IMR-90 (cell line): ENCODE results near the gene ST6GALNAC5. TPM values are rescaled to one million over a fixed set of nuclear protein-coding genes. Genes with fewer than 3 reads are reported as not detected.

Source experiments
- ATAC-seq: fragments of 200-7000 bp; cut with Tn5 transposase; 2 replicates; pipeline ENCODE4 v1.9.1; 2020; ENCODE audit warnings: low read depth, mild to moderate bottlenecking, moderate library complexity
- BruUV-seq: library from RNA; stranded (reverse); fragments of 400-500 nt; replicated peaks from 2 replicates; lab custom pipeline; 2021; lab: Mats Ljungman, UMichigan
- CTCF ChIA-PET: fragments of 300-600 bp; formaldehyde crosslinking; extraction: SDS; loops from one replicate; lab custom pipeline; 2021; ENCODE audit warnings: antibody characterized with exemption; lab: Yijun Ruan, JAX
- POLR2A ChIA-PET: fragments of 300-600 bp; sonication (Branson Sonifier 250); formaldehyde crosslinking; loops from one replicate; lab custom pipeline; 2022; ENCODE audit warnings: antibody characterized with exemption; ENCODE audit not compliant: unreplicated experiment; lab: Charles Lee
- DNase-seq: peaks from one replicate; pipeline ENCODE4 v3.0.0; 2013
- H2AFZ ChIP-seq: replicated peaks from 2 replicates; pipeline ENCODE3; 2013; ENCODE audit warnings: low read length, mild to moderate bottlenecking; ENCODE audit not compliant: poor library complexity
- H2AK5ac ChIP-seq: 2 replicates; pipeline ENCODE4 v1.6.1; 2013; ENCODE audit warnings: low read depth, low read length, inconsistent platforms
- H2AK9ac ChIP-seq: replicated peaks from 2 replicates; pipeline ENCODE3; 2013; ENCODE audit warnings: mild to moderate bottlenecking, low read depth, low read length, moderate library complexity; ENCODE audit not compliant: poor library complexity
- H2BK120ac ChIP-seq: 2 replicates; pipeline ENCODE4 v1.6.1; 2013; ENCODE audit warnings: low read depth, low read length, inconsistent platforms
- H2BK15ac ChIP-seq: 3 replicates; pipeline ENCODE4 v1.6.1; 2013; ENCODE audit warnings: low read depth, low read length, inconsistent platforms
- H2BK20ac ChIP-seq: 2 replicates; pipeline ENCODE4 v1.6.1; 2013; ENCODE audit warnings: low read depth, mild to moderate bottlenecking, inconsistent platforms, low read length, moderate library complexity
- H2BK5ac ChIP-seq: 2 replicates; pipeline ENCODE4 v1.6.1; 2013; ENCODE audit warnings: mild to moderate bottlenecking, low read depth, low read length, inconsistent platforms; ENCODE audit not compliant: poor library complexity, severe bottlenecking
- H3K14ac ChIP-seq: replicated peaks from 2 replicates; pipeline ENCODE4 v1.6.1; 2013; ENCODE audit warnings: low read depth, low read length, inconsistent platforms
- H3K18ac ChIP-seq: 2 replicates; pipeline ENCODE4 v1.6.1; 2013; ENCODE audit warnings: low read depth, low read length, control low read depth
- H3K23ac ChIP-seq: 2 replicates; pipeline ENCODE4 v1.6.1; 2013; ENCODE audit warnings: low read depth, low read length, inconsistent platforms
- H3K27ac ChIP-seq: 2 replicates; pipeline ENCODE4 v1.5.1; 2013; ENCODE audit warnings: mild to moderate bottlenecking, control low read depth, low read length; ENCODE audit not compliant: insufficient read depth
- H3K27me3 ChIP-seq: 2 replicates; pipeline ENCODE4 v1.6.1; 2013; ENCODE audit warnings: low read length; ENCODE audit not compliant: control insufficient read depth, insufficient read depth
- H3K36me3 ChIP-seq: 2 replicates; pipeline ENCODE4 v1.6.1; 2013; ENCODE audit warnings: low read length, mixed read lengths; ENCODE audit not compliant: control insufficient read depth, insufficient read depth
- H3K4ac ChIP-seq: 2 replicates; pipeline ENCODE4 v1.6.1; 2013; ENCODE audit warnings: low read depth, low read length, inconsistent platforms
- H3K4me1 ChIP-seq: 2 replicates; pipeline ENCODE4 v1.6.1; 2013; ENCODE audit warnings: low read length, mixed read lengths; ENCODE audit not compliant: control insufficient read depth, insufficient read depth
- H3K4me2 ChIP-seq: 2 replicates; pipeline ENCODE4 v1.6.1; 2013; ENCODE audit warnings: low read depth, mild to moderate bottlenecking, control low read depth, low read length, moderate library complexity
- H3K4me3 ChIP-seq: 2 replicates; pipeline ENCODE4 v1.5.1; 2013; ENCODE audit warnings: low read depth, mild to moderate bottlenecking, control low read depth, low read length, moderate library complexity; ENCODE audit not compliant: insufficient read depth
- H3K56ac ChIP-seq: 2 replicates; pipeline ENCODE4 v1.6.1; 2013; ENCODE audit warnings: low read length, inconsistent platforms; ENCODE audit not compliant: insufficient read depth; ENCODE audit errors: extremely low read depth
- H3K79me1 ChIP-seq, 2 experiments: 2 replicates each; pipeline ENCODE4 v1.6.1; 2013; ENCODE audit warnings: low read length in 2 of 2, inconsistent platforms in 1 of 2, low read depth in 1 of 2
- H3K9ac ChIP-seq: 2 replicates; pipeline ENCODE4 v1.6.1; 2013; ENCODE audit warnings: low read depth, low read length, control low read depth
- H3K9me1 ChIP-seq: 2 replicates; pipeline ENCODE4 v1.6.1; 2013; ENCODE audit warnings: low read length, inconsistent platforms; ENCODE audit not compliant: insufficient read depth
- H3K9me3 ChIP-seq: 2 replicates; pipeline ENCODE4 v1.6.1; 2013; ENCODE audit warnings: low read length; ENCODE audit not compliant: control insufficient read depth, insufficient read depth
- H4K20me1 ChIP-seq: 2 replicates; pipeline ENCODE4 v1.6.1; 2013; ENCODE audit warnings: low read length, inconsistent platforms; ENCODE audit not compliant: insufficient read depth
- H4K5ac ChIP-seq: 2 replicates; pipeline ENCODE4 v1.6.1; 2013; ENCODE audit warnings: mild to moderate bottlenecking, low read depth, low read length, control low read depth
- H4K8ac ChIP-seq, 2 experiments: 2 replicates each; pipeline ENCODE4 v1.6.1; 2013; ENCODE audit warnings: low read depth in 2 of 2, low read length in 2 of 2, control low read depth in 1 of 2, inconsistent platforms in 1 of 2
- H4K91ac ChIP-seq: 2 replicates; pipeline ENCODE4 v1.6.1; 2013; ENCODE audit warnings: low read depth, low read length, inconsistent platforms; ENCODE audit not compliant: insufficient read depth
- CHD1 ChIP-seq: IDR thresholded peaks from 2 replicates; pipeline ENCODE4 v1.6.1; 2012; ENCODE audit warnings: low read depth, low read length, improper control_type of control experiment
- MAFK ChIP-seq: IDR thresholded peaks from 2 replicates; pipeline ENCODE4 v1.6.1; 2012; ENCODE audit warnings: low read depth, low read length, improper control_type of control experiment
- NFE2L2 ChIP-seq: fragments of 150-350 bp; IDR thresholded peaks from 2 replicates; pipeline ENCODE4 v1.6.1; 2016; ENCODE audit warnings: low read depth, mild to moderate bottlenecking, low read length
- RCOR1 ChIP-seq: IDR thresholded peaks from 2 replicates; pipeline ENCODE4 v1.6.1; 2012; ENCODE audit warnings: mild to moderate bottlenecking, low read length, improper control_type of control experiment; ENCODE audit not compliant: insufficient replicate concordance
- RFX5 ChIP-seq: IDR thresholded peaks from 2 replicates; pipeline ENCODE4 v1.8.0; 2012; ENCODE audit warnings: low read depth, mild to moderate bottlenecking, low read length, moderate library complexity
- SMC3 ChIP-seq: fragments of 150-350 bp; IDR thresholded peaks from 2 replicates; pipeline ENCODE4 v1.6.1; 2016; ENCODE audit warnings: low read depth, mild to moderate bottlenecking, antibody characterized with exemption, low read length, moderate library complexity
- WGBS, 2 experiments: methylation state at CpG; one replicate each; pipeline versions ENCODE4 v1.1.5 to v1.1.7; 2013; ENCODE audit warnings: missing lambda C conversion rate in 2 of 2; ENCODE audit not compliant: insufficient read length in 1 of 2; ENCODE audit errors: extremely low coverage in 2 of 2; 5-methylcytosine and 5-hydroxymethylcytosine counted together
- dilution Hi-C: fragments of 300-500 bp; cut with HindIII; formaldehyde crosslinking; loops from one replicate; pipeline ENCODE4 v1.14.3; 2018; ENCODE audit warnings: low sequenced_read_pairs; ENCODE audit not compliant: unreplicated experiment
- in situ Hi-C: fragments of 300-500 bp; cut with MboI; formaldehyde crosslinking; loops from 3 replicates; pipeline ENCODE4 v1.14.3; 2019; ENCODE audit warnings: low sequenced_read_pairs, inconsistent platforms, mixed read lengths
- intact Hi-C: fragments of 100-400 bp; cut with micrococcal nuclease; formaldehyde crosslinking; loops from 2 replicates; pipeline ENCODE4 v1.10.0; 2022
- polyA plus RNA-seq, 3 experiments: library from polyadenylated mRNA; depleted of rRNA; stranded (reverse); fragments of >200 nt; gene quantifications; 2 replicates each; pipeline ENCODE4 v1.2.3, GENCODE V29; 2012; ENCODE audit warnings: low replicate concordance in 1 of 3
- total RNA-seq: library from RNA; depleted of rRNA; stranded (reverse); fragments of >200 nt; gene quantifications from 2 replicates; pipeline ENCODE4 v1.2.3, GENCODE V29; 2012

Gene ST6GALNAC5
- total and polyA plus RNA-seq, 2 of the 4 experiments (the other 2 are of a cell fraction) = 3.4 to 4.0 TPM

- Histone ChIP-seq H3K9me1 (no peaks in the 10 kb centered on the region), H3K4ac (no peak overlapping the region), H4K5ac (no peak overlapping the region), H3K4me3 (no peak overlapping the region), H3K4me2 (no peak overlapping the region), H4K8ac (no peak overlapping the region), H3K36me3 (no peaks in the 10 kb centered on the region), H3K79me1 (no peaks in the 10 kb centered on the region), H3K23ac (no peak overlapping the region), H3K14ac (no peak overlapping the region), H4K91ac (no peak overlapping the region), H2BK120ac (no peak overlapping the region), H2AFZ (no peak overlapping the region), H2BK5ac (no peak overlapping the region), H3K9me3 (no peaks in the 10 kb centered on the region), H2BK15ac (no peak overlapping the region), H3K56ac (no peak overlapping the region), H3K27me3 (peaks cover 9% of the 10 kb centered on the region), H3K4me1 (no peaks in the 10 kb centered on the region), H2AK9ac (no peak overlapping the region), H2BK20ac (no peak overlapping the region), H3K18ac (no peak overlapping the region), H3K27ac (no peak overlapping the region), H2AK5ac (no peak overlapping the region), H3K9ac (no peak overlapping the region), H4K20me1 (no peaks in the 10 kb centered on the region)
- DNase-seq (no peak), ATAC-seq (no peak)
- TF ChIP-seq SMC3 (no peak), MAFK (no peak), NFE2L2 (no peak), RCOR1 (no peak), RFX5 (no peak), CHD1 (no peak)
- CTCF ChIA-PET = no interaction called here
- no TSS peak for BruUV-seq
- POLR2A ChIA-PET = no interaction called here
- in situ Hi-C loops (no loop called here), intact Hi-C loops (no loop called here), dilution Hi-C loops (no loop called here)
- WGBS, 2 experiments = no CpG with 5 or more reads among the region's 2 CpGs
Observed at GRCh38 chr1:77016386-77016985, 149.2 kb downstream of the ST6GALNAC5 start.
